GM12878 (cell line): ENCODE data around the gene GRAMD1B. TPM values are rescaled to one million over a fixed set of nuclear protein-coding genes. Genes with fewer than 3 reads are reported as not detected.
A peak's percentile ranks its signal among the peaks of the same experiment; 100 is the strongest.

Experiments used
- ASH2L ChIP-seq: fragments of 300-600, 200-600 bp; sonication (generic); IDR thresholded peaks from 2 replicates; pipeline ENCODE4 v1.6.1; 2017; ENCODE audit warnings: low read depth, mild to moderate bottlenecking, borderline replicate concordance
- EP300 ChIP-seq, 2 experiments: fragments of 150-350 bp in 1 of 2; IDR thresholded peaks; 2 replicates each; pipeline ENCODE4 v1.6.1; 2011 to 2012; ENCODE audit warnings: low read depth in 2 of 2, low read length in 2 of 2, borderline replicate concordance in 1 of 2, improper control_type of control experiment in 1 of 2, inconsistent platforms in 1 of 2; ENCODE audit not compliant: control insufficient read depth in 1 of 2
- ESRRA ChIP-seq: IDR thresholded peaks from 2 replicates; pipeline ENCODE4 v1.6.1; 2012; ENCODE audit warnings: mild to moderate bottlenecking, low read length, improper control_type of control experiment
- FOXM1 ChIP-seq: IDR thresholded peaks from 2 replicates; pipeline ENCODE4 v1.6.1; 2012; ENCODE audit warnings: low read depth, mild to moderate bottlenecking, inconsistent platforms, low read length, moderate library complexity
- HDAC2 ChIP-seq: fragments of 200-600 bp; sonication (generic); IDR thresholded peaks from 2 replicates; pipeline ENCODE4 v1.6.1; 2017
- KLF5 ChIP-seq: fragments of 450-650 bp; IDR thresholded peaks from 2 replicates; pipeline ENCODE4 v1.6.1; 2014; ENCODE audit warnings: mild to moderate bottlenecking; ENCODE audit not compliant: partially characterized antibody
- MAX ChIP-seq: IDR thresholded peaks from 2 replicates; pipeline ENCODE4 v1.6.1; 2012; ENCODE audit warnings: low read depth, low read length, improper control_type of control experiment
- MLLT1 ChIP-seq: fragments of 450-650 bp; IDR thresholded peaks from 2 replicates; pipeline ENCODE4 v1.6.1; 2016; ENCODE audit warnings: mild to moderate bottlenecking
- MXI1 ChIP-seq: fragments of 150-350 bp; IDR thresholded peaks from 2 replicates; pipeline ENCODE4 v1.6.1; 2011; ENCODE audit warnings: low read depth, mild to moderate bottlenecking, inconsistent platforms, low read length, improper control_type of control experiment
- MYB ChIP-seq: fragments of 150-350 bp; IDR thresholded peaks from 2 replicates; pipeline ENCODE4 v1.6.1; 2014; ENCODE audit warnings: mild to moderate bottlenecking, low read depth, low read length, borderline replicate concordance
- MYC ChIP-seq: IDR thresholded peaks from 2 replicates; pipeline ENCODE4 v1.6.1; 2011; ENCODE audit warnings: mild to moderate bottlenecking, low read length, moderate library complexity, inconsistent platforms; ENCODE audit not compliant: insufficient read depth, insufficient replicate concordance, insufficient read length, severe bottlenecking
- NFXL1 ChIP-seq: fragments of 450-650 bp; IDR thresholded peaks from 2 replicates; pipeline ENCODE4 v1.6.1; 2017; ENCODE audit warnings: antibody characterized with exemption, mild to moderate bottlenecking, borderline replicate concordance
- NFYA ChIP-seq: IDR thresholded peaks from 2 replicates; pipeline ENCODE4 v1.6.1; 2011; ENCODE audit warnings: low read depth, mild to moderate bottlenecking, low read length, improper control_type of control experiment, borderline replicate concordance
- PAX5 ChIP-seq: IDR thresholded peaks from 2 replicates; pipeline ENCODE4 v1.6.1; 2011; ENCODE audit warnings: low read depth, low read length, borderline replicate concordance
- PML ChIP-seq: IDR thresholded peaks from 2 replicates; pipeline ENCODE4 v1.6.1; 2012; ENCODE audit warnings: low read length, inconsistent platforms
- POU2F2 ChIP-seq: IDR thresholded peaks from 3 replicates; pipeline ENCODE4 v1.6.1; 2011; ENCODE audit warnings: low read depth, mild to moderate bottlenecking, low read length, borderline replicate concordance
- SMARCA5 ChIP-seq: fragments of 450-650 bp; IDR thresholded peaks from 2 replicates; pipeline ENCODE4 v1.6.1; 2017; ENCODE audit warnings: mild to moderate bottlenecking
- STAT3 ChIP-seq: IDR thresholded peaks from 2 replicates; pipeline ENCODE4 v1.6.1; 2011; ENCODE audit warnings: low read depth, low read length, improper control_type of control experiment
- TCF7 ChIP-seq: IDR thresholded peaks from 2 replicates; pipeline ENCODE4 v1.6.1; 2014; ENCODE audit warnings: antibody characterized with exemption, borderline replicate concordance
- ZBTB40 ChIP-seq: fragments of 450-650 bp; IDR thresholded peaks from 2 replicates; pipeline ENCODE4 v1.6.1; 2016; ENCODE audit warnings: mild to moderate bottlenecking, moderate library complexity, borderline replicate concordance
- ZNF207 ChIP-seq: fragments of 450-650 bp; IDR thresholded peaks from 2 replicates; pipeline ENCODE4 v1.6.1; 2014; ENCODE audit warnings: antibody characterized with exemption, mild to moderate bottlenecking, borderline replicate concordance
- ZSCAN29 ChIP-seq: fragments of 450-650 bp; IDR thresholded peaks from 2 replicates; pipeline ENCODE4 v1.6.1; 2017; ENCODE audit warnings: mild to moderate bottlenecking, moderate library complexity
- ZZZ3 ChIP-seq: IDR thresholded peaks from 2 replicates; pipeline ENCODE4 v1.6.1; 2011; ENCODE audit warnings: low read depth; ENCODE audit not compliant: control insufficient read depth, insufficient read length
- polyA plus RNA-seq, 11 experiments: library from polyadenylated mRNA; depleted of rRNA in 4 of 11; unstranded in 6 of 11; stranded (reverse) in 5 of 11; fragments of >200 nt; fragmentation: Nextera tagmentation in 4 of 11; fragmentation: Illumina TruSeq in 1 of 11; extraction: Ambion mirVana in 4 of 11; extraction: Trizol in 1 of 11; gene quantifications; 1 replicate in 1 of 11; 2 replicates in 10 of 11; pipeline versions ENCODE4 v1.2.1 to v1.2.3, GENCODE V29; 2011 to 2016; ENCODE audit warnings: inconsistent platforms in 2 of 11, missing spikeins in 2 of 11, low read depth in 1 of 11
- total RNA-seq, 4 experiments: library from RNA; depleted of rRNA in 3 of 4; stranded (reverse); fragments of >200 nt in 3 of 4; fragmentation: Illumina TruSeq in 1 of 4; extraction: Trizol in 1 of 4; gene quantifications; 2 replicates each; pipeline versions ENCODE4 v1.2.1 to v1.2.3, GENCODE V29; 2013 to 2021

GRAMD1B gene
- total and polyA plus RNA-seq, 10 of the 15 experiments (the other 5 are each of a cell fraction or from before 2014, with no cell fraction given), result 1.9 to 49.1 (median 26.9) TPM

DNA sequence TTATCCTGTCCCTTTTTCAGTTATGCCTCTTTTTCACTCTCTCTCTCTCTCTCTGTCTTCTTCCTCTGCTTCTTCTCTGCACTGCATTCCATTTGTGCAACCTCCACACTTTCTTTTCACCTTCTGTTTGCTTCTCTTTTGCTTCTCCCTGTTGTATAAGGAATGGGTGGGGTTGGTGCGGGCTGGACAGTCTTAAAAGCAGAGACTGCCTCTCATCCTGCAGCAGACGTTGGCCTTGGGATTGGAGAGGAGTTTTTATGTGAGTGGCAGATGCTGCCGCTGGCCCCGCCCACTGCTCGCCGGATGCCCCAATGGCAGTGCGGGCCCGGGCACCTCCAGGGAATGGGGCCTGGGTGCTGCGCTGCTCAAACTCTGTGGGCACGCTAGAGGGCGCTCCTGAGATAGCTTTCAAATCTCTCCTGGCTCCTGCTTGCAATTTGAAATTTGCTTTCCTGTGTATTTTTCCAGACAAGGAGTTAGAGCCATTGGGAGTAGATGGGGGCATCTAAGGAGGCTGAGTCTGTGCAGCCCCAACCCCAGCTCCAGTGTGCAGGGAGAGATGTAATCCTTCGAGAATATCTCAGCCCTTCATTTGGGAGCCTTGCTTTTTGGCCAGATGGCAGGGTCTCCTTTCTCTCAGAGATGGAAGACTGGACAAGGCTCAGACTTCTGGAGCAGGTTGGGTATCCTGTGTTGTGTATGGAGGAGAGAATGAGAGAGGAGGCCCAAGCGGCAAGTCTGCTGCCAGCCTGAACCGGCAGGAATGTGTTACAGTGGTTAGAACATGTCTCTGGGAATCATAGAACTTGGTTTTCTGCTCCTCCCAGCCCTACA is 81.2 kb downstream of the GRAMD1B start (continued):
- TF ChIP-seq EP300 (IDR thresholded peaks at IDR 0.05; ENCODE audit: borderline replicate concordance in 1 of 2, control insufficient read depth in 1 of 2, low read depth in 2 of 2, low read length in 2 of 2), result no peak
- TF ChIP-seq ZZZ3, result no peak
- TF ChIP-seq MXI1, result no peak
- no peak for TF ChIP-seq MYB
- TF ChIP-seq NFXL1, result no peak
- TF ChIP-seq ZBTB40, result no peak
- no peak for TF ChIP-seq NFYA
- no peak for TF ChIP-seq TCF7
- no peak for TF ChIP-seq MLLT1
- TF ChIP-seq KLF5, result no peak
- no peak for TF ChIP-seq POU2F2
- TF ChIP-seq ASH2L, result no peak
- no peak for TF ChIP-seq MAX
- no peak for TF ChIP-seq ESRRA
- no peak for TF ChIP-seq ZSCAN29
- TF ChIP-seq FOXM1, result peak; percentile 21; the same call in 1 of the 2 replicates
- no peak for TF ChIP-seq PML
- TF ChIP-seq SMARCA5, result no peak
- no peak for TF ChIP-seq ZNF207
- no peak for TF ChIP-seq MYC
- TF ChIP-seq STAT3, result no peak
- TF ChIP-seq HDAC2, result no peak
- TF ChIP-seq PAX5, result no peak
